CD4-positive, CD25-positive, alpha-beta regulatory T cell (primary cell): Measurements from ENCODE around the gene FCMR. TPM values are rescaled to one million over a fixed set of nuclear protein-coding genes. Genes with fewer than 3 reads are reported as not detected.

Experiments
- ATAC-seq, 2 donors: fragments of 150-1000 bp; cut with Tn5 transposase; one replicate each; pipeline ENCODE4 v1.10.0; 2021; ENCODE audit warnings: low read depth in 2 of 2, moderate number of reproducible peaks in 2 of 2, moderate library complexity in 1 of 2
- DNase-seq, 3 donors: peaks; one replicate each; pipeline versions ENCODE4 v3.0.0 to v3.0.0-alpha.2; 2012 to 2022; ENCODE audit warnings: mixed read lengths in 1 of 3
- H3K27ac ChIP-seq: one replicate; pipeline ENCODE4 v1.7.0; 2013; ENCODE audit warnings: mild to moderate bottlenecking, low read length; ENCODE audit not compliant: insufficient read depth, poor library complexity, severe bottlenecking
- H3K27me3 ChIP-seq: one replicate; pipeline ENCODE4 v1.7.0; 2013; ENCODE audit warnings: low read length; ENCODE audit not compliant: control insufficient read depth, insufficient read depth
- H3K36me3 ChIP-seq: one replicate; pipeline ENCODE4 v1.7.0; 2013; ENCODE audit warnings: mild to moderate bottlenecking, low read length, moderate library complexity; ENCODE audit not compliant: control insufficient read depth, insufficient read depth
- H3K4me1 ChIP-seq: 2 replicates; pipeline ENCODE4 v1.7.0; 2013; ENCODE audit warnings: mild to moderate bottlenecking, low read length; ENCODE audit not compliant: insufficient read depth, control insufficient read depth, poor library complexity, severe bottlenecking
- H3K4me3 ChIP-seq: one replicate; pipeline ENCODE4 v1.7.0; 2013; ENCODE audit warnings: low read depth, mild to moderate bottlenecking, low read length, moderate library complexity
- H3K9me3 ChIP-seq, 2 experiments: 1 replicate in 1 of 2; 2 replicates in 1 of 2; pipeline ENCODE4 v1.7.0; 2013; ENCODE audit warnings: low read length in 2 of 2, mild to moderate bottlenecking in 1 of 2, moderate library complexity in 1 of 2; ENCODE audit not compliant: control insufficient read depth in 2 of 2
- H3K27ac Mint-ChIP-seq, 3 donors: one replicate each; pipeline ENCODE4 v1.8.0; 2020 to 2022; ENCODE audit warnings: mild to moderate bottlenecking in 3 of 3, mixed read lengths in 3 of 3, moderate library complexity in 2 of 3
- H3K27me3 Mint-ChIP-seq: one replicate; pipeline ENCODE4 v1.8.0; 2022; ENCODE audit warnings: mild to moderate bottlenecking, mixed read lengths
- H3K36me3 Mint-ChIP-seq: one replicate; pipeline ENCODE4 v1.8.0; 2020; ENCODE audit warnings: mixed read lengths
- H3K4me1 Mint-ChIP-seq, 4 donors: one replicate each; pipeline ENCODE4 v1.8.0; 2020 to 2022; ENCODE audit warnings: mixed read lengths in 4 of 4, mild to moderate bottlenecking in 1 of 4
- H3K4me3 Mint-ChIP-seq, 4 donors: one replicate each; pipeline ENCODE4 v1.8.0; 2020 to 2022; ENCODE audit warnings: mild to moderate bottlenecking in 4 of 4, mixed read lengths in 4 of 4, moderate library complexity in 3 of 4
- H3K9me3 Mint-ChIP-seq, 7 donors: one replicate each; pipeline ENCODE4 v1.8.0; 2020 to 2022; ENCODE audit warnings: mixed read lengths in 7 of 7, mild to moderate bottlenecking in 3 of 7, moderate library complexity in 2 of 7
- polyA plus RNA-seq, 4 donors: library from polyadenylated mRNA; unstranded; fragments of 300-500 nt; fragmentation: Illumina TruSeq; gene quantifications; one replicate each; pipeline ENCODE4 v1.2.3, GENCODE V29; 2021
- total RNA-seq: library from RNA; stranded (reverse); gene quantifications from one replicate; pipeline ENCODE4 v1.2.3, GENCODE V29; 2022

Gene FCMR
- total and polyA plus RNA-seq, 5 donors from 2014 or later: 393 to 986 (median 935) TPM

DNA sequence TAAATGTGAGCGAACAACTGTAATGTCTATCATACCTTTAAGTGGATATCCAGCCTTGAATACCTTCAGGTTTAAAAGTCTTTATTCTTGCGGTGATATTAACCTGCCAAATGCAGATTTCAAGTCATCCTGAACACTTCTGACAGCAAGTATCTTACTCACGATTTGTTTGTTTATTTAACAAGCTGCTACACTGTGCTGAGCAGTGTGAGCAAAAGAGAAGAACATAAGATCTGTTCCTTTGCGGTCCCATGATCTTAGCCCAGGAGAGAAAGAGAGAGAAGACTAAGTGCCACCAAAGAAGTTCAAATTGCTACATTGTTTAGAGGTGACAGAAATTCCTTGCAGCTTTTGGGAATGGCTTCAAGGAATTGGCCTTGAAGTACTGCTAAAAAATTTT, 34.0 kb downstream of the FCMR start:
- Histone ChIP-seq H3K4me1 (no peaks in the 10 kb centered on the region), H3K27ac (no peak overlapping the region), H3K27me3 (no peaks in the 10 kb centered on the region), H3K9me3 (no peaks in the 10 kb centered on the region), H3K4me3 (no peak overlapping the region), H3K36me3 (no peaks in the 10 kb centered on the region)
- no peak overlapping the region for H3K4me3 Mint-ChIP-seq
- peaks cover 12% of the 10 kb centered on the region for H3K36me3 Mint-ChIP-seq
- H3K9me3 Mint-ChIP-seq: no peaks in the 10 kb centered on the region
- no peak overlapping the region for H3K27ac Mint-ChIP-seq
- H3K4me1 Mint-ChIP-seq: peaks cover 0 to 16% (median 10%) of the 10 kb centered on the region in 4 donors
- DNase-seq: no peak
- H3K27me3 Mint-ChIP-seq: peaks cover 10% of the 10 kb centered on the region
- no peak for ATAC-seq

DNA sequence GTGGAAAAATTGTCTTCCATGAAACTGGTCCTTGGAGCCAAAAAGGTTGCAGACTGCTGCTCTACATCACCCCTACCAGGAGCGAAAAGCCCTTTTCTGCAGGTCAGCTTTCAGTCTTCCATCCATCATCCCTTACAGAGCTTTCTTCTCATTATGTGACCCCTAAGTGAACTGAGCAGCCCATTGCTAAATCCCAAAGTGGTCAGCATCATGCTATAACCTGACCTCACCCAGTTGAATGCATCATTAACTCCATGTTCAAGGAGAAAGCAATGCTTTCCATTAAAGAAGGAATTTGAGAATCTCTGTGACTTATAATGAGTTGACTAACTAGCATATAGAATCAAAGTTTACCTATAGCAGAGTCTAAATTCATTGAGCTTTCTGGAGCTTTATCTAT, 34.9 kb downstream of the FCMR start:
- Histone ChIP-seq H3K4me1 (no peaks in the 10 kb centered on the region), H3K36me3 (no peaks in the 10 kb centered on the region), H3K9me3 (no peaks in the 10 kb centered on the region), H3K4me3 (no peak overlapping the region), H3K27me3 (no peaks in the 10 kb centered on the region), H3K27ac (no peak overlapping the region)
- Mint-ChIP-seq H3K27me3 (peaks cover 10% of the 10 kb centered on the region), H3K9me3 (no peaks in the 10 kb centered on the region), H3K4me1 (peaks cover 0 to 16% (median 10%) of the 10 kb centered on the region in 4 donors), H3K27ac (no peak overlapping the region), H3K36me3 (peaks cover 12% of the 10 kb centered on the region), H3K4me3 (no peak overlapping the region)
- ATAC-seq (no peak), DNase-seq (no peak)

DNA sequence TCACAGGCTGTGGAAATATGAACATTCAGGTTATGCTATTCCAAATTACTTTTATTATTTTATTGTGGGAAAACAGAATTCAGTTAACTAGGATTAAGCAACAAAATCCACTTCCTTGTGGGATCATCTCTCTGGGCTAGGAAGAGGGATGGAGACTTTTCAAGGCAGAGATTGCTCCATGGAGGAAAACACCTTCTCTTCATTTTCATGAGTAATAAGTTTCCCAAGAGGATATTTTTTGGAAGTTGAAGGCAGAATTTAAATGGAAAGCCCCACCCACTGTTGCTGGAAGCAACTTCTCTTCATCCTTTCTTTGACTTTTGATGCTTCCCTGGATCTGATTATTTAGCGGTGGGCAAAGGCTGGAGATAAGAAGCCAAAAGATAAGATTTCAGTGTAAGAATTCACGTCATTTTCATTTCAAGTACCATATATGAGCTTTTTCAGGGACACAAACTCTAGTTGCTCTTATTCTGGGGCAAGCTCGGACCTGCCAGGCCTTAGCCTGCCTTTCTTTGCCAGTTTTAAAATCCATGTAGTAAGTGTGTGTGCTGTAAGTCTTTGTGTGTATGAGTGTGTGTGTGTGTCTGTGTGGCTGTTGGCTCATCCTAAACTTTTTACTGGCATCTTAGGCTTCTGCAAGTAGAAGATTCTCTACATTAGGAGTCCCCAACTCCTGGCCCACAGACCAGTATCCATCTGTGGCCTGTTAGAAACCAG, 36.2 kb downstream of the FCMR start:
- Histone ChIP-seq H3K9me3 (no peaks in the 10 kb centered on the region), H3K4me3 (no peak overlapping the region), H3K4me1 (no peaks in the 10 kb centered on the region), H3K27me3 (no peaks in the 10 kb centered on the region), H3K27ac (no peak overlapping the region), H3K36me3 (no peaks in the 10 kb centered on the region)
- no peak for ATAC-seq
- peaks cover 8% of the 10 kb centered on the region for H3K36me3 Mint-ChIP-seq
- peaks cover 0 to 7% (median 3%) of the 10 kb centered on the region in 4 donors for H3K4me1 Mint-ChIP-seq
- H3K27ac Mint-ChIP-seq: peak overlapping the region in 1 of 3 donors; percentile 45
- H3K27me3 Mint-ChIP-seq: peaks cover 10% of the 10 kb centered on the region
- no peak for DNase-seq
- no peaks in the 10 kb centered on the region for H3K9me3 Mint-ChIP-seq
- no peak overlapping the region for H3K4me3 Mint-ChIP-seq

DNA sequence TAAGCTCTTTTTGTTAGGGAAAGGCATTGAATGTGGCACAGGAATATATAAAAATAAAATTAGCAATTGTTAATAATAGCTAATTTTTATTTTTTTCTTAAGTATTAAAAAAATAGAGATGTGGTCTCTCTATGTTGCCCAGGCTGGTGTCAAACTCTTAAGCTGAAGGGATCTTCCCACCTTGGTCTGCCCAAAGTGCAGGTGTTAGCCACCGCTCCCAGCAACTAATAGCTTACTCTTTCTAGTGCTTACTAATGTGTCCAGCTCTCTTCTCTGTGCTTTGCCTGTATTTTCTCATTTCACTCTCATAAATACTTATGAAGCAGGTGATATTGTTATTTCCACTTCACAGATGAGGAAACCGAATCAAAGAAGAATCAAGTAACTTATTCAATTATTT, 37.9 kb downstream of the FCMR start:
- Mint-ChIP-seq H3K27me3 (peaks cover 10% of the 10 kb centered on the region), H3K9me3 (peaks cover 0 to 7% (median 2%) of the 10 kb centered on the region in 7 donors), H3K36me3 (peaks cover 11% of the 10 kb centered on the region), H3K4me3 (no peak overlapping the region), H3K4me1 (peaks cover 0 to 5% (median 3%) of the 10 kb centered on the region in 4 donors), H3K27ac (no peak overlapping the region)
- no peak for ATAC-seq
- Histone ChIP-seq H3K27ac (no peak overlapping the region), H3K27me3 (no peaks in the 10 kb centered on the region), H3K9me3 (peaks cover 0 to 4% of the 10 kb centered on the region in 2 experiments), H3K4me1 (no peaks in the 10 kb centered on the region), H3K36me3 (no peaks in the 10 kb centered on the region), H3K4me3 (no peak overlapping the region)
- no peak for DNase-seq

DNA sequence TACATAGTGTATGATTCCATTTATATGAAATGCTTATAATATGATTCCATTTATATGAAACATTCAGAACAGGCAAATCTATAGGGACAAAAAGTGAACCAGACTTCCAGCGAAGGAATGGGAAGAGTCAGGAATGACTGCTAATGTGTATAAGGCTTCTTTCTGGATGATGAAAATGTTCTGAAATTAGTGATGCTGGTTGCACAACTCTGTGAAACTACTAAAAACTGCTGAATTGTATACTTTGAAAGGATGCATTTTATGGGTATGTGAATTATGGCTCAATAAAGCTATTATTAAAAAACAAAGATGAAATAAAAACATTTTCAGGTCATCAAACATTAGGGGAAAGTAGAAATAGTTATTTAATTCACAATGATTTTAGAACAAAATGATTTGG, 38.6 kb downstream of the FCMR start:
- DNase-seq (no peak), ATAC-seq (no peak)
- H3K4me1 Mint-ChIP-seq: peaks cover 0 to 5% (median 1%) of the 10 kb centered on the region in 4 donors
- no peak overlapping the region for H3K4me3 Mint-ChIP-seq
- Histone ChIP-seq H3K4me3 (no peak overlapping the region), H3K4me1 (no peaks in the 10 kb centered on the region), H3K27ac (no peak overlapping the region), H3K27me3 (no peaks in the 10 kb centered on the region), H3K36me3 (no peaks in the 10 kb centered on the region), H3K9me3 (peaks cover 7 to 10% of the 10 kb centered on the region in 2 experiments)
- H3K9me3 Mint-ChIP-seq: peaks cover 1 to 12% (median 4%) of the 10 kb centered on the region in 7 donors
- H3K27me3 Mint-ChIP-seq: peaks cover 10% of the 10 kb centered on the region
- peaks cover 15% of the 10 kb centered on the region for H3K36me3 Mint-ChIP-seq
- no peak overlapping the region for H3K27ac Mint-ChIP-seq

DNA sequence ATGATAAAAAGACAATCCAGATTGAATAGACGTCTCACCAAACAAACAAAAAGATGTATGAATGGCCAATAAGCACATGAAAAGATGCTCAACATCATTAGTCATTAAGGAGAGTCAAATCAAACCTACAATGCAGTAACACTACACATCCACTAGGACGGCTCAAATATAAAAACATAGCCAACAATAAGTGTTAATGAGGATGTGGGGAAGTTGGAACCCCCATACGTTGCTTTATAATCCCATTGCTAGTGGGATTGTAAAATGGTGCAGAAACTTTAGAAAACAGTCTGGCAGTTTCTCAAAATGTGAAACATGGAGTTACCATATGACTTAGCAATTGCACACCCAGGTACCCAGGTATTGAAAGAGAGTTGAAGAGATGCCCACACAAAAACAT, 39.2 kb downstream of the FCMR start:
- H3K9me3 ChIP-seq: peaks cover 8 to 16% of the 10 kb centered on the region in 2 experiments
- no peaks in the 10 kb centered on the region for H3K27me3 ChIP-seq
- H3K27ac ChIP-seq: no peak overlapping the region
- H3K4me3 ChIP-seq: no peak overlapping the region
- Mint-ChIP-seq H3K27ac (no peak overlapping the region), H3K27me3 (peaks cover 10% of the 10 kb centered on the region), H3K9me3 (peaks cover 1 to 15% (median 7%) of the 10 kb centered on the region in 7 donors), H3K36me3 (peaks cover 17% of the 10 kb centered on the region), H3K4me3 (peak overlapping the region in 1 of 4 donors; percentile 11), H3K4me1 (peaks cover 0 to 5% (median 1%) of the 10 kb centered on the region in 4 donors)
- no peaks in the 10 kb centered on the region for H3K4me1 ChIP-seq
- no peak for DNase-seq
- H3K36me3 ChIP-seq: no peaks in the 10 kb centered on the region
- no peak for ATAC-seq

DNA sequence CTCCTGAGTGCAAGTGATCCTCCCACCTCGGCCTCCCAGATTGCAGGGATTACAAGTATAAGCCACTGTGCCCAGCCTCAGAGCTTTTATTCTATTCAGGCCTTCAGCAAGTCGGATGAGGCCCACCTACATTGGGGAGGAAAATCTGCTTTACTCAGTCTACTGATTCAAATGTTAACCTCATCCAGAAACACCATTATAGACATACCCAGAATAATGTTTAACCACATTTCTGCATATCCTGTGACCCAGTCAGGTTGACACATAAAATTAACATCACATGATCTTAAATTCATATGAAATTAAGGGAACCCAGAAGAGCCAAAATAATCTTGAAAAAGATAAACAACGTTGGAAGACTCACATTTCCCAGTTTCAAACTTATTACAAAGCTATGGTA, 41.4 kb downstream of the FCMR start:
- Mint-ChIP-seq H3K36me3 (peaks cover 19% of the 10 kb centered on the region), H3K27ac (no peak overlapping the region), H3K9me3 (peaks cover 4 to 30% (median 11%) of the 10 kb centered on the region in 7 donors), H3K27me3 (peaks cover 12% of the 10 kb centered on the region), H3K4me1 (peaks cover 0 to 5% (median 1%) of the 10 kb centered on the region in 4 donors), H3K4me3 (no peak overlapping the region)
- Histone ChIP-seq H3K9me3 (peaks cover 17 to 30% of the 10 kb centered on the region in 2 experiments), H3K4me1 (no peaks in the 10 kb centered on the region), H3K27ac (no peak overlapping the region), H3K36me3 (no peaks in the 10 kb centered on the region), H3K27me3 (no peaks in the 10 kb centered on the region), H3K4me3 (no peak overlapping the region)
- DNase-seq: no peak
- no peak for ATAC-seq

DNA sequence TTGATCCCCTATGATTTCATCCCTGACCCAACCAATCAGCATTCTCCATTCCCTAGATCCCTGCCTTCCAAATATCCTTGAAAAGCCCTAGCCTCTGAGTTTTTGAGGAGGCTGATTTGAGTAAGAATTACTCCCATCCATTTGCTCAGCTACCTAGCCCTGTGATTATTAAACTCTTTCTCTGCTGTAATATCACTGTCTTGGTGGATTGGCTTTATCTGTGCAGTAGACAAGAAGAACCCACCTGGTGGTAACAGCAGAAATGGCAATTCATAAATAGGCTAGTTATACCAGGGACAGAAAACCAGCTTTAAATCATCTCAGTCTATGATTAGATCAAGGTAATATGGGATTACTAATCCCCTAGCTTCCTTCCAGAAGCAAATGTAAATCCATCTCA, 43.3 kb downstream of the FCMR start:
- Histone ChIP-seq H3K4me3 (no peak overlapping the region), H3K27ac (no peak overlapping the region), H3K4me1 (no peaks in the 10 kb centered on the region), H3K36me3 (no peaks in the 10 kb centered on the region), H3K9me3 (peaks cover 17 to 30% of the 10 kb centered on the region in 2 experiments), H3K27me3 (no peaks in the 10 kb centered on the region)
- Mint-ChIP-seq H3K4me3 (no peak overlapping the region), H3K27ac (no peak overlapping the region), H3K36me3 (peaks cover 25% of the 10 kb centered on the region), H3K9me3 (peaks cover 4 to 34% (median 11%) of the 10 kb centered on the region in 7 donors), H3K27me3 (peaks cover 12% of the 10 kb centered on the region), H3K4me1 (peaks cover 0 to 5% (median 1%) of the 10 kb centered on the region in 4 donors)
- ATAC-seq: no peak
- no peak for DNase-seq
